Natural killer cell (primary cell): Measurements from ENCODE around the gene CMIP. TPM values are rescaled to one million over a fixed set of nuclear protein-coding genes. Genes with fewer than 3 reads are reported as not detected.

Source experiments
- ATAC-seq, 3 donors: fragments of 150-1000 bp in 2 of 3; fragments of 200-7000 bp in 1 of 3; cut with Tn5 transposase; 1 replicate in 1 of 3; 2 replicates in 2 of 3; pipeline ENCODE4 v1.10.0; 2021; ENCODE audit warnings: mild to moderate bottlenecking in 2 of 3, moderate library complexity in 2 of 3
- DNase-seq, 2 donors: peaks; one replicate each; pipeline versions ENCODE4 v3.0.0 to v3.0.0-alpha.2; 2013 to 2021; ENCODE audit warnings: mixed read lengths in 1 of 2
- H3K27ac ChIP-seq: one replicate; pipeline ENCODE4 v1.5.1; 2013; ENCODE audit warnings: mild to moderate bottlenecking, low read length
- H3K27me3 ChIP-seq: one replicate; pipeline ENCODE4 v1.6.1; 2013; ENCODE audit warnings: low read length; ENCODE audit not compliant: control insufficient read depth, insufficient read depth
- H3K36me3 ChIP-seq: one replicate; pipeline ENCODE4 v1.6.1; 2013; ENCODE audit warnings: low read length; ENCODE audit not compliant: control insufficient read depth, insufficient read depth
- H3K4me1 ChIP-seq: one replicate; pipeline ENCODE4 v1.6.1; 2013; ENCODE audit warnings: low read length; ENCODE audit not compliant: control insufficient read depth, insufficient read depth
- H3K4me3 ChIP-seq: one replicate; pipeline ENCODE4 v1.5.1; 2013; ENCODE audit warnings: low read length
- H3K9me3 ChIP-seq: one replicate; pipeline ENCODE4 v1.6.1; 2013; ENCODE audit warnings: low read length; ENCODE audit not compliant: control insufficient read depth, insufficient read depth
- H3K27ac Mint-ChIP-seq, 2 donors: one replicate each; pipeline ENCODE4 v1.8.0; 2022; ENCODE audit warnings: mild to moderate bottlenecking in 2 of 2, mixed read lengths in 2 of 2, moderate library complexity in 1 of 2
- H3K27me3 Mint-ChIP-seq, 2 donors: one replicate each; pipeline ENCODE4 v1.8.0; 2022; ENCODE audit warnings: low read depth in 2 of 2, mixed read lengths in 2 of 2
- H3K36me3 Mint-ChIP-seq: one replicate; pipeline ENCODE4 v1.8.0; 2022; ENCODE audit warnings: mixed read lengths
- H3K4me1 Mint-ChIP-seq, 2 donors: one replicate each; pipeline ENCODE4 v1.8.0; 2022; ENCODE audit warnings: mixed read lengths in 2 of 2
- H3K4me3 Mint-ChIP-seq: one replicate; pipeline ENCODE4 v1.8.0; 2022; ENCODE audit warnings: mild to moderate bottlenecking, moderate library complexity, mixed read lengths
- H3K9me3 Mint-ChIP-seq, 2 donors: one replicate each; pipeline ENCODE4 v1.8.0; 2022; ENCODE audit warnings: mixed read lengths in 2 of 2
- WGBS: methylation state at CpG from one replicate; pipeline ENCODE4 v1.1.7; 2013; ENCODE audit warnings: missing lambda C conversion rate; ENCODE audit not compliant: insufficient coverage; 5-methylcytosine and 5-hydroxymethylcytosine counted together
- intact Hi-C: fragments of 100-400 bp; cut with micrococcal nuclease; formaldehyde crosslinking; loops from one replicate; pipeline ENCODE4 v1.14.2; 2022
- total RNA-seq, 4 donors: library from RNA; stranded (reverse); fragments of 120-200 nt in 1 of 4; gene quantifications; one replicate each; pipeline versions ENCODE4 v1.2.3 to v1.2.4, GENCODE V29; 2013 to 2022
- TF ChIP-seq, protein P1 (sequence below): fragments of 200-600 bp; IDR thresholded peaks from one replicate; pipeline ENCODE4 v1.8.0; 2022; ENCODE audit warnings: antibody characterized with exemption

CMIP gene
- total RNA-seq, 3 donors from 2014 or later (not counting 1 experiment from before 2014, with no cell fraction given) = 88.2 to 115 (median 91.5) TPM

DNA sequence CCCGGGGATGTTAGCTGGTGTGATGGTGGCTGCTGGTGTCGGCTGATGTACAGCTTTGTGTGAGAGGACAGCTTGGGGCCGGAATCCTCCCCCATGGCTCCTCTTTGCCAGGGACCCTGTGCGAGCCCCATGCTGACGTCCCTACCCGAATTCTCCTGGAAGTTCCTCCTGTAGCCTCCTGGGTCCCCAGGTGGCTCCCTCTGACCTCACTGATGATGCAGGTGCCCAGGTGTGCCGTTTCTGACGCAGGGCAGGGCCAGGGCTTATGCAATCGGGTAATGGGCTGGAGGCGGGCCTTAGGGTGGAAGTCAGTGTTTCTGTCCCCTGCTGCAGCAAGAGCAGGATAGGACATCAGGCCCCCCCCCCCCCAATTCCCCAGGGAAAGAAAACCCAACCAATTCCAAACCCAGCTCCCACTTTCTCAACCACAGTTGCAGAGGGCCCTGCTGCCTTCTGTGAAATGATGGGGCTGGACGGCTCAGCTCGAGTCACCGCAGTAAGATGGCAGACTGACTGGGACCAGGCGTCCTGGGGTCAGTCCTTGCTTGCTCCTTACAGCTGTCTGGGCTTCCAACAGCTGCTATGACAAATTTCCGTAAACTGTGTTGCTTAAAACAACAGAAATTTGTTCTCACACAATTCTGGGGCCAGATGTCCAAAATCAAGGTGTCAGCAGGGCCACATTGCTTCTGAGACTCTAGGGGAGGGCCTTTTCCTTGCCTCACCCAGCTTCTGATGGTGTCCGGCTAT, 195.5 kb downstream of the CMIP start:
- no peaks in the 10 kb centered on the region for H3K27me3 ChIP-seq
- no peaks in the 10 kb centered on the region for H3K9me3 ChIP-seq
- intact Hi-C loops = loop anchor here (10.0 kb wide), 1 partner anchor 235 kb away; no protein-coding TSS in a partner anchor
- H3K36me3 Mint-ChIP-seq = no peaks in the 10 kb centered on the region
- H3K27me3 Mint-ChIP-seq = no peaks in the 10 kb centered on the region
- H3K4me1 Mint-ChIP-seq = peaks cover 55 to 67% of the 10 kb centered on the region in 2 donors
- H3K4me3 Mint-ChIP-seq = no peak overlapping the region
- H3K9me3 Mint-ChIP-seq = no peaks in the 10 kb centered on the region
- H3K36me3 ChIP-seq = peaks cover 2% of the 10 kb centered on the region
- TF ChIP-seq, protein P1, sequence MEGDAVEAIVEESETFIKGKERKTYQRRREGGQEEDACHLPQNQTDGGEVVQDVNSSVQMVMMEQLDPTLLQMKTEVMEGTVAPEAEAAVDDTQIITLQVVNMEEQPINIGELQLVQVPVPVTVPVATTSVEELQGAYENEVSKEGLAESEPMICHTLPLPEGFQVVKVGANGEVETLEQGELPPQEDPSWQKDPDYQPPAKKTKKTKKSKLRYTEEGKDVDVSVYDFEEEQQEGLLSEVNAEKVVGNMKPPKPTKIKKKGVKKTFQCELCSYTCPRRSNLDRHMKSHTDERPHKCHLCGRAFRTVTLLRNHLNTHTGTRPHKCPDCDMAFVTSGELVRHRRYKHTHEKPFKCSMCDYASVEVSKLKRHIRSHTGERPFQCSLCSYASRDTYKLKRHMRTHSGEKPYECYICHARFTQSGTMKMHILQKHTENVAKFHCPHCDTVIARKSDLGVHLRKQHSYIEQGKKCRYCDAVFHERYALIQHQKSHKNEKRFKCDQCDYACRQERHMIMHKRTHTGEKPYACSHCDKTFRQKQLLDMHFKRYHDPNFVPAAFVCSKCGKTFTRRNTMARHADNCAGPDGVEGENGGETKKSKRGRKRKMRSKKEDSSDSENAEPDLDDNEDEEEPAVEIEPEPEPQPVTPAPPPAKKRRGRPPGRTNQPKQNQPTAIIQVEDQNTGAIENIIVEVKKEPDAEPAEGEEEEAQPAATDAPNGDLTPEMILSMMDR = no peak
- no peak overlapping the region for H3K27ac ChIP-seq
- peaks cover 30% of the 10 kb centered on the region for H3K4me1 ChIP-seq
- ATAC-seq (no peak), DNase-seq (no peak)
- WGBS = 92% methylated on average over 15 of the region's 16 CpGs
- peak overlapping the region; percentile 14 to 72 for H3K27ac Mint-ChIP-seq
- H3K4me3 ChIP-seq = no peak overlapping the region

DNA sequence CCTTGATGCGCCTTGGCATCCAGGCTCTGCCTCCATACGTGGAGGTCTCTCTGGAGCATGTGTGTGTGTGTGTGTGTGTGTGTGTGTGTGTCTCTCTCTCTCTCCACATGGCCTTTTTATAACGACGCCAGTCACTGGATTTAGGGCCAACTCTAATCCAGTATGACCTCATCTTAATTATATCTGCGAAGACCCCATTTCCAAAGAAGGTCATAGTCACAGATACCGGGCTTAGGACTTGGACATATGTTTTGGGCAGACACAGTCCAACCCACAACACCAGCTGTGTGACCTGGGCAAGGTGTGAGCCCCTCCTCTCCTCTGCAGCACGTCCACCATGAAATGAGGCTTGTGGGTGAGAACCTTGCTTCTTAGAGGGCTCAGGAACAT, 196.1 kb downstream of the CMIP start:
- no peaks in the 10 kb centered on the region for H3K36me3 Mint-ChIP-seq
- DNase-seq = no peak

DNA sequence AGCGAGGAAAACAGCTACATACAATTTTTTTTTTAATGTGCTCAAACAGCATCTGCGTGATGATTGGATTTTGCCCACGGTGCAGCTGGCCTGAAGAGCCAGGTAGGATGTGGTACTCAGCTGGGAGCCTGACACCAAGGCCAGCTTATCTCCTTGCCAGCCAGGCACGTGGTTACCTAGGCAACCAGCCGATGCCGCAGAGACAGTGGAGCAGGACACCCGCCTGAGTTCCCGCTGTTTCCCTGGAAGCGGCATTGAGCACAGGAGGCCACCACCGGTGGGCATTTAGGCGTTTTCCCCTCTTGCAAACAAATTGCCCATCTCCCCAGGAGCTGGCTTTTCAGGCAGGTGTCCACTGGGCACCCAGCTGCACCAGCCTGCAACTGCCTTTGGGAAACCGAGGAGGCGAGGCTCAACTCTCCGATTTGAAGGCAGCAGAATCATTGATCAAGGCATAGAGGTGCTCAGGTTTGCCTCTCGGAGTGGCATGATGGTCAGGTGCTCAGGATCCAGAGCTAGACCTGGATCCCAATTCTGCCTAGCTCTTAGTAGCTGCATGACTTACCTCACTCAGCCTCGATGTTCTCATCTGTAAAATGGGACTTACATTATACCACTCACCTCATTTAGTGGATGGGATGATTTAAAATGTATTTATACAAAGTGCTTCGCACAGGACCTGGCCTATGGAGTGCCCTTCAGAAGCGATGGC, 196.9 kb downstream of the CMIP start:
- no peak overlapping the region for H3K4me3 ChIP-seq
- Mint-ChIP-seq H3K9me3 (peaks cover 0 to 2% of the 10 kb centered on the region in 2 donors), H3K27me3 (no peaks in the 10 kb centered on the region), H3K36me3 (no peaks in the 10 kb centered on the region), H3K4me3 (no peak overlapping the region), H3K4me1 (peaks cover 42 to 74% of the 10 kb centered on the region in 2 donors), H3K27ac (peak overlapping the region; percentile 63 to 80)
- no peak for ATAC-seq
- TF ChIP-seq, protein P1 = no peak
- DNase-seq = no peak
- no peaks in the 10 kb centered on the region for H3K9me3 ChIP-seq
- peaks cover 26% of the 10 kb centered on the region for H3K4me1 ChIP-seq
- no peaks in the 10 kb centered on the region for H3K27me3 ChIP-seq
- peaks cover 2% of the 10 kb centered on the region for H3K36me3 ChIP-seq
- intact Hi-C loops = no loop called here
- 92% methylated on average over 17 of the region's 18 CpGs for WGBS
- H3K27ac ChIP-seq = no peak overlapping the region

More for the DNA sequence above, 196.1 kb downstream of the CMIP start:
- TF ChIP-seq, protein P1 = no peak
- intact Hi-C loops = no loop called here
- ATAC-seq = peak in 2 of 3 donors; percentile 34 to 48
- Histone ChIP-seq H3K27me3 (no peaks in the 10 kb centered on the region), H3K36me3 (peaks cover 2% of the 10 kb centered on the region), H3K27ac (no peak overlapping the region), H3K4me1 (peaks cover 30% of the 10 kb centered on the region), H3K9me3 (no peaks in the 10 kb centered on the region), H3K4me3 (no peak overlapping the region)
- Mint-ChIP-seq H3K27me3 (no peaks in the 10 kb centered on the region), H3K4me1 (peaks cover 49 to 68% of the 10 kb centered on the region in 2 donors), H3K9me3 (no peaks in the 10 kb centered on the region), H3K4me3 (no peak overlapping the region), H3K27ac (peak overlapping the region; percentile 63 to 72)
- 75% methylated on average over 5 of the region's 7 CpGs for WGBS
